HG03196 (cell line): ENCODE measurements around the gene EDDM13.
"Not testable (repeated sequence)": the region's sequence is repeated elsewhere in the genome, so short reads cannot be mapped to it uniquely, and the experiment has no call there.

ENCODE experiments used
- ATAC-seq: cut with Tn5 transposase; IDR thresholded peaks from one replicate; pipeline ENCODE4 v1.9.1; 2021; ENCODE audit not compliant: unreplicated experiment

Gene EDDM13

DNA sequence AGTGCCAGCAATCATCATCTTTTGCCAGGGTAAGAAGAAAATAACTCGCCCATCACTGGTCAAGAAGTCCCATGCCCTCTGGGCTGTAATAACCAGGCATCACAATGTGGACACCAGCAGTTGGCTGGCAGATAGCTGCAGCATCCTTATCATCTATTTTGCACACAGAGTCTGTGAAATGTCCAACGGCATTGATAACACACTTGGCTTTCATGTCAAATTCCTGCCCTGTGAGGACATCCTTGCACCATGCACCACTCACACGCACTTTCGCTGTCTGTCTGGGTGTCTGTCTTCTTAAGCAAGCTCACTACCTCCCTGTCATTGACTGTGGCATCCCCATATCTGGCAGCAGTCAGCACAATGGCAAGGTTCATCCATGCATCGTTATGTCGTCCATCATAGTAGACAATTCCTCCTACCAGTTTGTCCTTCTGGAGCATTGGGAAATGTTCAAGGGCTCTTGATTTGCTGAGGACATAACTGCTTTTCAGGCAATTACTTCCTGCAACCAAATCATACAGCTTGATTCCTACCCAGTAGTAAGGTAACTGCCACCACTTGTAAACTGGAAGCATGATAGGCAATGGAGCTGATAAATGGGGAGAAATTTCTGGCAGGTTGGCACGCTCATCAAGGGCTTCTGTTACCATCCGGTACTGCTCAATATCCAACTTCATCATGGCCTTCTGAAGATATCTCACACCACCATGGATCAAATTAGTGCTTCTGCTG is 48.9 kb downstream of the EDDM13 start:
- no peak for ATAC-seq

DNA sequence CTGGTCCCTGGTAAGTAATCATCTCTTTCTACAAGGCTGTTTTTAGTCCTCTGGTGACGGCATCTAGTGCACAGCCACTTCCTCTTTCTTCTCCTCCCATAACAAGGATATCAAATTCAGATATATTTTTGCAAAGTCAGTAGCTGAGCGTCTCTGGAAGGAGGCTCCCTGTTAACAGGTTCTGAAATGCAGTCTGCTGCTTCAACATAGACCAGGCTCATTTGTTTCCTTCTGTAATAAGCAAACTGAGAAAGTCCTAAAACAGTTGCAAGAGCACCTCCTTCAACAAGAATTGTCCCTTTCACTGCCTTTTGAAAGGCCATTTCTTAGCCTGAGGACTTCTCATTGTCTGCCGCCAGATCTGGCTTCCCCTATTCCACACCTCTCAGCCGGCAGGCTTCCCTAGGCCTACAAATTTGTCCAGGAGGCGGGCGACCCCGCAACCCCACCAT is 49.5 kb downstream of the EDDM13 start:
- ATAC-seq = no peak

DNA sequence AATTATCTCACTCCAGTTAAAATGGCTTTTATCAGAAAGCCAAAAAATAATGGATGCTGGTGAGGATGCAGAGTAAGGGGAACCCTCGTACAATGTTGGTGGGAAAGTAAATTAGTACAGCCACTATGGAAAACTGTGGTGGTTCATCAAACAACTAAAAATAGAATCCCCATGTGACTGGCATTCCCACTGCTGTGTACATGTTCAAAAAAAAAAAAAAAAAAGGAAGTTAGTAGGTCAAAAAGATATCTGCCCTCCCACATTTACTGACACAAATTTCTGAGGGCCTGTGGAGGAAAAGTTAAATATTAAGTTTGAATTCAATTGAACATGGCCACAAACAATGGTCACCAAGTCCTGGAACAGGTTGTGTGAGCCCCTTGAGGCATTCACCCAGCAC is 51.9 kb downstream of the EDDM13 start:
- no peak for ATAC-seq

DNA sequence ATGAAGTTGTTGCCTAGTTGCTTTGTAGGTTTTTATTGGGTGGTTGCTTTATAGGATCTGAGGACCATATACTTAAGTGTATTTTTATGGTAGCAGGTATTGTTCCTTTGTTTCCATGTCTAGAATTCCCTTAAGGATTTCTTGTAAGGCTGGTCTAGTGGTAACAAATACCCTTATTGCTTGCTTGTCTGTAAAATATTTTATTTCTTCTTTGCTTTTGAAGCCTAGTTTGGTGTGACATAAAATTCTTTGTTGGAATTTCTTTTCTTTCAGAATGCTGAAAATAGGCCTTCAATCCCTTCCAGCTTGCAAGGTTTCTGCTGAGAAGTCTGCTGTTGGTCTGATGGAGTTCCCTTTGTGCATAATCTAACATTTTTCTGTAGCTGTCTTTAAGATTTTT is 60.1 kb downstream of the EDDM13 start:
- no peak for ATAC-seq

DNA sequence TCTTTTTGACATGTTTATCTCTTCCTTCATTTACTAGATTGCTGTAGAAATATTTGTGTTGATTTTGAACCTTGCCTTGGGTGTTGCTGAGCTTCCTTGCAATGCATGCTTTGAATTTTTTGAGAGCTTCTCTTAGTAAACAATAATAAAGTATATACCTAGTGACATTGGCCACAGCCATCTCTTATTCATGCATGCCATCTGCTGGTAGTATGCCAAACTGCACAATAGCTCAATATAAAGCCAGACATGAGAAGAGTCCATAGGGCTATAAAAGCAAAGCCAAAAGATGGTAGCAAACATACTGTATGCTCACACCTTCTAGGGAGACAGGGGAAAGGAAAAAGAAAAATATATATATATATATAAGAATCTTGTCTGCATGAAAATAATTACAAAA is 61.0 kb downstream of the EDDM13 start:
- ATAC-seq = no peak

DNA sequence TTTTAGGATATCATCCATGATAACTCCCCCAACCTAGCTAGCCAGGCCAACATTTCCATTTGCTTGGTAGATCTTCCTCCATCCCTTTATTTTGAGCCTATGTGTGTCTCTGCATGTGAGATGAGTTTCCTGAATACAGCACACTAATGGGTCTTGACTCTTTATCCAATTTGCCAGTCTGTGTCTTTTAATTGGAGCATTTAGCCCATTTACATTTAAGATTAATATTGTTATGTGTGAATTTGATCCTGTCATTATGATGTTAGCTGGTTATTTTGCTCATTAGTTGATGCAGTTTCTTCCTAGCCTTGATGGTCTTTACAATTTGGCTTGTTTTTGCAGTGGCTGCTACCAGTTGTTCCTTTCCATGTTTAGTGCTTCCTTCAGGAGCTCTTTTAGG is 62.8 kb downstream of the EDDM13 start:
- not testable (repeated sequence) for ATAC-seq

DNA sequence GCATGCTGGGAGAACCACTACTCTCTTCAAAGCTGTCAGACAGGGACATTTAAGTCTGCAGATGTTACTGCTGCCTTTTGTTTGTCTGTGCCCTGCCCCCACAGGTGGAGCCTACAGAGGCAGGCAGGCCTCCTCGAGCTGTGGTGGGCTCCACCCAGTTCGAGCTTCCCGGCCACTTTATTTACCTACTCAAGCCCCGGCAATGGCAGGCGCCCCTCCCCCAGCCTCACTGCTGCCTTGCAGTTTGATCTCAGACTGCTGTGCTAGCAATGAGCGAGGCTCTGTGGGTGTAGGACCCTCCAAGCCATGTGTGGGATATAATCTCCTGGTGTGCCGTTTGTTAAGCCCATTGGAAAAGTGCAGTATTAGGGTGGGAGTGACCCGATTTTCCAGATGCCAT is 64.5 kb downstream of the EDDM13 start:
- ATAC-seq = not testable (repeated sequence)

DNA sequence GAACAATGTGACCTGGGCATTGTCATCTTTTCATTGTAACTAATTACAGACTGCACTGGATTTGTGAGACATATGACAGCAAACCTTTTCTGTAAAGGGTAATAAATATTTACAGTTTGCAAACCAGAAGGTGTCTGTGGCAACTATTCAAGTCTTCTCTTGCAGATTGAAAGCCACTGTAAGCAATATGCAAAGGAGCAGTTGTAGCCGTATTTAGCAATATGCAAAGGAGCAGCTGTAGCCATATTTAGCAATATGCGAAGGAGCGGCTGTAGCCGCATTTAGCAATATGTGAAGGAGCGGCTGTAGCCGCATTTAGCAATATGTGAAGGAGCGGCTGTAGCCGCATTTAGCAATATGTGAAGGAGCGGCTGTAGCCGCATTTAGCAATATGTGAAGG is 66.5 kb downstream of the EDDM13 start:
- not testable (repeated sequence) for ATAC-seq

DNA sequence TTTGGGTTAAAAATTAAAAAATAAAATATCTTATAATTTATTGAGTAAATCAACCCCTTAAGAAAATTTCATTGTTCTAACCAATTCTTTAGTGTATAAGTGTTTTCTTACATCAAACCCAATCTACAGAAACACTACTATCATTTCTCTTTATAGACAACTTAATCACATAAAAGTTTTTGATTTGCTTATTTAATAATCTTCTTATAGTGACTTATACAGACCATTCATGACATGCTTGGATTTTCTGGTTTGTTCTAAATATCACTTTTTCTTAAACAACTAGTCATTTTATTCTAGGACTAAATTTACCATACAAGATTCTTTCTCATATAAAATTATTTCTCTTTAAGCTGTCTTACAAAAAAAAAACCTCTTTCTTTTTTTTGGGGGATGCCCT is 69.4 kb downstream of the EDDM13 start:
- ATAC-seq = no peak

DNA sequence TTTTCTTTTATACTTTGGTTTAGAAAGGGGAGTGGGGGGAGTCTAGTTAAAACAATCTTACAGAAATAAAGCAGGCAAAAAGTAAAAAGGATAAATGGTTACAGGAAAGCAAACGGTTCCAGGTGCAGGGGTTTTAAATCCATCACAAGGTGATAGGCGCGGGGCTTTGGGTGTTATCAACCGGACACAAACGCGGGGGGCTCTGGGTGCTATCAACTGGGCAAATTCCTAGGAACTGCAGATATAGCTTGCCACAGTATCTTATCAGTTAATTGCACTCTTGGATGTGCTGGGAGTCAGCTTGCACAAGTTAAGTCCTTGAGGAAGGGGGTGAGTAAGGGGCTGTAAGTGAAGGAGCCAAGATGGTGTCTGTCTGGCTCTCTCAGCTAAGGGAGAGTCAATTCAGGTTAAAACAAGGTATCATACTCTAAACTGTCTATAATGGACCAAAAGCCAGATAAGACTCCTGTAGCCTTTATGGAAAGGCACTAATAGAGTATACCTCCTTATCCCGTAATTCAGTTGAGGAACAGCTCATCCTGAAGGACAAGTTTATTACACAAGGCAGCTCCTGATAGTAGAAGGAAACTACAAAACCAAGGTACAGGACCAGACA is 74.7 kb downstream of the EDDM13 start:
- ATAC-seq = no peak

DNA sequence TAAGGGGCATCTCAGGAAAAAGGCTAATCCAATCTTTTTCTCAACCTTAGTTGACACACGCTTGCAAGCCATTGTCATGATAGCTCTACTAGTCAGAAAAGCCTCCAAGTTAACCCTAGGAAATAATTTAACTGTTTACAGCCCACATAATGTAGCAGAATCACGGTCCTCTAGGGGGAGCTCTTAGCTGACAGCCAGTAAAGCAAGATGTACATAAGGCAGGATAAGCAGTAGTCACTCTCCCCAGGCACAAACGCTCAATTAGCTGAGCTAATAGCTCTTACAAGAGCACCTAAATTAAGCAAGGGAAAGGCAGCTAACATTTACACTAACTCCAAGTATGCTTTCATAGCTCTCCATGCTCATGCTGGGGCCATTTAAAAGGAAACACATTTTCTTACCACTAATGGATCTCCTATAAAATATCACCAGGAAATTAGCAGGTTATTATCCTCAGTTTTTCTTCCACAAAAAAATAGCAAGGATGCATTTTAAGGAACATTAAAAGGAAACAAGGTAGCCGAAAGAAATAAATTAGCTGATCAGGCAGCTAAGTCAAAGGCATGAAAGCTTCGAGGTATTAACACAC is 75.8 kb downstream of the EDDM13 start:
- ATAC-seq = no peak

DNA sequence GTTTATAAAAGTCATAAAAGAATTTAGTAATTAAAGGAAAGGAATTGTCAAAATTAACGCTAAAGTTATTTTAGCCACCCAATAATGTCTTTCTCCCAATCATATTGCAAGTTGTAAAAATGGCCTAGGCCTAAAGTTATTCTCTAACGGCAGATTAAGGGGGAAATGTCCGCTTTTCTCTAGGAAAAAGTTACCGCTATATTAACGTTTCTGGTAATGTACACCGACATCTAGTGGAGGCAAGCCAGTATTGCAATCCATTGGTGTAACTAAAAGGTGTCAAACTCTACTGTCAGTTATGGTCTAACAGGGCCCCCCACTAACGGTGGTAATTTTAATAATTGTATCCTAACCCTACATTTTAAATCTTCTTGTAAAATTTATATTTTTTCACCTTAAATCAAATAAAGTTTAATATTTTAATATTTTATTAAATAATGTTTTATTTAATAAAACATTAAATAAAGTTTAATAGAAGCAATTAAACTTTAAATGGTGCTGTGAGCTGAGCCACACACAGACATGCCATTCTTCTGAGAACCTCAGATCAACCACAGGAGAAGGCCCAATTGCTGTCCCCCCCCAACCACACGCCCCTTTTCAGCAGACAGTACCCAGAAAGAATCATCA is 78.0 kb downstream of the EDDM13 start:
- ATAC-seq = no peak

DNA sequence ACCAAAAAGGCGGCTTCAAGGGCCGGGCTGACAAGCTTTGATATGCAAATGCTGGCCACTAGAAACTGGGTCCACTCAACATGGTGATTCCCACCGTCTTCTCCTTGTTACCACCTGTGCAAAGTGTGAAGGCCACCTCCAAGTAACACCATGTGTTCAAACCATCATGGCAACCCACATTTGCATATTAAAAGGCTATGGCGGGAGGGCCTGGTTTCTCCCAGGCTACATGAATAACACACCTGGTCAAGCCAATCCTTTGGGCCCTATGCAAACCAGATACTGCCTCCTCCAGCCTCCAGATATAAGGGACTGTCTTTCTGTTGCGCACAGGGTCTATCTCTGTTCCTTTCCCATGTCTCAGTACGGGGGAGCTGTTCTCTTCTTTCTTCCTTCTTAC is 78.7 kb downstream of the EDDM13 start:
- no peak for ATAC-seq

DNA sequence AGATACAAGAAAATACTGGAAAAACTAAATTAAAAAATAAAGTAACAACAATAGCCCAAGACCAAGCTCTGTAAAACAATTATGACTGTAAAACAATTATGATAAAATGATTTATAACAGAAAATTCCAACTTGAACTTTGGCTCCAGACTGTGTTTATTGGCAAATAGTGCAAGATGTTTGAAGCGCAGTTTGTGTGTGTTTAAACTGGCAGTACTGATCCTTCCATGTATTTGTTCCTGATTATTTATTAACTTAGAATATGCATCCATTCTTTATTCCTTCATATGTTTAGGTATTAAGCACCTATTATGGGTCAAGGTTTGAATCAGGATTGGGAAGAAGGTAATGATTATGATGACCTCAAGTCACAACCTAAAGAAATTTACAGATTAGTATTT is 83.0 kb downstream of the EDDM13 start:
- ATAC-seq = no peak

DNA sequence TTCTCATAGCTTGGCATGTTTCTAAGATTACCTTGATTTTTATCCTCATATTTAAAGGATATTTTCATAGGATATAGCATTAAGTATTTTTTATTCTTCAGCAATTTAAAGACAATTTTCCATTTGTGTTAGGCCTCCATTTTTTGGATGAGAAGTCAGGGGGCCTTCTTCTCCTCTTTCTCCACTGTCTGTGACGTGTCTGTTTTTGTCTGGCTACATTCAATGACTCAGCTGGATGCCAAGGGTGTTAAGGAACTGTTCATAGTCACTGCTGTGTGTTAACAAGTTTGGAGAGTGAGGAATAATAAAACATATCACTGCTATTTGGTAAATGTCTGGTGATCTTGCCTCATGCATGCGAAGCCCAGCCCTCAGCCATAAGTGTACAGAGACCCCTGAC is 84.4 kb downstream of the EDDM13 start:
- ATAC-seq = no peak
